Right kidney (tissue), 1 donor: ENCODE data around the gene TIFAB.

ENCODE experiments used
- DNase-seq: peaks from one replicate; pipeline ENCODE4 v3.0.0-alpha.2; 2016

The TIFAB gene

DNA sequence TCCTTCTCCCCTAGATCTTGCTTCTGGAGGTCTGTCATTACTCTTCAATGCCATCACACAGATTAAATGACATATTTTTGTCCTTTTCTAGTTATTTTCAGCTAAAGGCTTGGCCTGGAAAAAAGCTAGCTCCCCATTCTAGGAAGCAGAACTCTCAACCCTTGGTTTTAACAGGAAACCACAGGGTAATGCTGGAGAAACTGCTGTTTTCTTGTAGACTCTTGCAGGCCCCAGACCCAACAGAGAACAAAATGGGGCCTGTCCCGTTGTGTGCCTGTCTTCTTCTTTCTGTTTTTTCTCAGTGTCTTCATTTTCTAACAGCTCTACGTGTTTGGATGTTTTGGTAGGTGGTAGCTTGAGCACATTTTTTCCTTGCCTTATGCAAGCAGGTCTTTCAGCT lies 26.5 kb downstream of the TIFAB start:
- no peak for DNase-seq

DNA sequence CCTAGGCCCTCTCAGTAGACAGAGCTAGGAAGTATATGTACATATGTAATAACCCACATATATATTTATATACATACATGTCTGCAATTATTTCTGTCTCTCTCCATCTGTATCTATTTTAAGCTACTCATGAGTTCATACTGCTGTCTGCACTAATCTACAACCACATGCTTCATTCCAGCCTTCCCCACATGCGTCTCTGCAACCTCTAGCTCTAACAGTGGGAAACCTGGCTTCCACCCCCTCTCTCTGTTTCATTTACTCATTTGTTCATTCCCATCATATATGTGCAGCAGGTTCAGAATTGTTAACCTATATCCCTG lies 28.3 kb downstream of the TIFAB start:
- no peak for DNase-seq

DNA sequence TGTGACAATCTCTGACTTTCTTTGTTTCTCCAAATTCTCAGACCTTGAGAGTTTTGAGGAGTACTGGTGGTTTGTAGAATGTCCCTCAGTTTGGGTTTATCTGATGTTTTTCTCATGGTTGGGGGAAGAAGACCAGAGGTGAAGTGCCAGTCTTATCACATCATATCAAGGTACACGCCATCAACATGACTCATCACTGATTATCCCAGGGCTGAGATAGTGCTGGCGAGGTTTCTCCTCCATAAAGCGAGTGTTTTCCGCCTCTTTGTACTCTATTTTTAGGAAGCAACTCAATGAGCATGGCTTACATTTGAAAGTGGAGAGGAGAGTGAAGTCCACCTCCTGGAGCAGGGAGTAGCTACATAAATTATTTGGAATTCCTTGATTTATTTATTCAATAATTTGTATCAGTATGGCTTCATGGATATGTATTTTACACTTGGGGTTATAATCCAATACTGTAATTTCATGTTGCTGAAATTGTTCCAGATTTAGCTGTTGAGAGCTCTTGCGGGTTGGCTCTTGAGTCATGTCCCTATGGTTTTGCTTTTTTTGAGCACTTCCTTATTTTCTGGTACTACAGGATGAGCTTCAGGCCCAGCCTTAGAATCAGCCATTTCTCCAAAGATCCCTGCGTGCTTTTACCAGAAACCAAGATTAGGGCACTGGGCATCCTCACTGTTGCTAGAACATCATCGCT lies 28.9 kb downstream of the TIFAB start:
- no peak for DNase-seq

- DNase-seq, result no peak
Measured at GRCh38 chr5:135422419-135422818, 29.7 kb downstream of the TIFAB start.

DNA sequence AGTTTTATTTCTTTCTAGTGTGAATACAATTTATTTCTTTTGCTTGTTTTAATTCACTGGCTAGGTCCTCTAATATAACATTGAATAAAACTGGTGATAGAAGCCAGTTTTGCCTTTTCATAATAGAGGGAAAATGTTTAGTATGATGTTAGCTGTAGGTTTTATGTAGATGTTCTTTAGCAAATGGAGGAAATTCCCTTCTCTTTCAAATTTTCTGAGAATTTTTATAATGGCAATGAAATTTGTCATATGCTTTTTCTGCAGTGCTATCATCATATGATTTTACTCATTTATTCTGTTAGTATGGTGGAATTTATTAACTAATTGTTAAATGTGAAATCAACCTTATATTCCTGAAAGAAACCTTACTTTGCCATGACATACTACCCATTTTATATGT lies 35.1 kb downstream of the TIFAB start:
- DNase-seq, result no peak

DNA sequence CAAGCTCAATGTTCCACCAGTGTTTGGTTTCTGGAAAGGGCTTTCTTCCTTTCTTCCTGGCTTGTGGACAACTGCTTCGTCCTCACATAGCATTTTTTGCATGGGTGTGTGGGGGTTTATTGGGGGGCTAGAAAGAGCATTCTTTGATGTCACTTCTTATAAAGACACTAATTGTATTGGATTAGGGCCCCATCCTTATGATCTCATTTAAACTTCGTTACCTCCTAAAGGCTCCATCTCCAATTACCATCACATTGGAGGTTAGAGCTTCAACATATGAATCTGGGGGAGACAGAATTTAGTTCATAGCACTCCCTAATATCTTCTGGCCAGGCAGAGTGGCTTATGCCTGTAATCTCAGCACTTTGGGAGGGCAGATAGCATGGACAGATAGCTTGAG lies 47.1 kb downstream of the TIFAB start:
- DNase-seq, result no peak

- no peak for DNase-seq
Measured at GRCh38 chr5:135402031-135402430, 50.1 kb downstream of the TIFAB start.

GRCh38 chr5:135400866-135401265 lies 51.3 kb downstream of the TIFAB start:
- DNase-seq, result no peak

DNA sequence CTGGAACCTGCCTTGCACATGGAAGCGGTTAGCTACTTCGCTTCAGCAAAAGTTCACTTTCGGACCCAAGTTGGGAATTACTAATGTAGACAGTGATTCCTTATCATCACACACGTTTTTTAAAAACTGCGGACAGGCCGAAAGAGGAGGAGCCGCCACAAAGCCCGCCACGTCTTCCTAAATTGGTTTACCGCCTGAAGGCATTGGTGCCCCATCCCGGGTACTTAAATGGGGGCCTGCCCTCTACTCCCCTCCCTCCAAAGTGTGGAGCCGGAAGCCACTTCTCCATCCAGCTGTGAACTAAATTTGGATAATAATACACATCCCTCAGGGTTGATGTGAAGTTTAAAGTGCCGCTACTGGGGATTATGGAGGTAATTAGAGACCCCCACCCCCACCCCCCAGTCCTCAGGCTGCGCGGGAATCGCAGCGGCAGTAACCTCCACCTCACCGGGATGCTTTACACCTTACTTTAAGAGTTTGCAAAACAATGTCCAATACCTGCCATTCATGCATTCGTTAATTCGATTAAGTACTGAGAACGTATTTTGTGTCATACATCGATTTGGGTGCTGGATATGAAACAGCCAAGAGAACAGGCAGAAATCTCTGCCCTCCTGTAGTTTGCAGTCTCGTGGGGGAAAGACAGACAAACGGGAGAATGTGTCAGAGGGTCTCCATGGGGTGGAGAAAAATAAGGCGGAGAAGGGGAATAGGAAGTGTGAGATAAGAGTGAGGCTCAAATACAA lies 52.2 kb downstream of the TIFAB start:
- no peak for DNase-seq

GRCh38 chr5:135398855-135399793 lies 53.0 kb downstream of the TIFAB start, which contains the start of gene MACROH2A1:
Gene MACROH2A1 (minus strand): TSS chr5:135399231. CDS start chr5:135389093, 10,138 bp downstream.
- peak; percentile 85 for DNase-seq

DNA sequence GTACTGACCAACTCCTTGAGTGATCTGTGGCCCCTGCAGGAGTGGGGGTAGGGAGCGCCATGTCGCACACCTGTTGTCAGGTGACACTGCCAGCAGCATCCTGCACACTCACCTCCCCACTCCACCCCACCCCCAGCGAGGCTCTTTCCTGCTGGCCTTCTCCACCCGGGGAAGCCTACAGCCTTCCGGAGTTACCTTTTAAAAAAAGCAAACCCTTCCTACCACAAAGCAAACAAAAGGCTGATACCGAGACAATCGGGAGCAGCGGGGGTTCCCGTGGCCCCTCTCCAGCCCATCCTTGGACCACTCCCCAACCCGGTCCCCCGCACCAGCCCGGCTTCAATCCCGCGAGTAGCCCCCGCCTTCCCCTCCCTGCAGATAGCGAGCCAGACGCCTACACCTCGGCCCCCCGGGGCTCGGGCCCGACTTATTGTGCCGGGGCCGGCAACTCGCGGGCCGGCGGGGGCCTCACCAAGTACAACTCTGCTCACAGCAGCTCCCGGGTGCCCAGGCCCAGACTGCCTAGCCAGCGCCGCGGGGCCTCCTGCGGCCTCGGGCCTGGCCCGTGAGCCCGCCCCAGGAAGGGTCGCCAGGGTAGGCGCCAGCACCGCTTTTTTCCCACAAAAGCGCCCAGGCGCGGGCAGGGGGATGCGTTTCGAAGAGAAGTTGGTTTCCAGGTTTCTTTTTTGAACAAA lies 53.8 kb downstream of the TIFAB start:
- DNase-seq, result peak; percentile 75
